HK-2 (cell line): Measurements from ENCODE around the gene NPSR1.
A peak's percentile ranks its signal among the peaks of the same experiment; 100 is the strongest.
"Not testable (repeated sequence)": the region's sequence is repeated elsewhere in the genome, so short reads cannot be mapped to it uniquely, and the experiment has no call there.

ENCODE experiments used
- DNase-seq: peaks from one replicate; pipeline ENCODE4 v3.0.0-alpha.2; 2018; ENCODE audit not compliant: unreplicated experiment

The NPSR1 gene

GRCh38 chr7:34758111-34758601 lies 100.1 kb downstream of the NPSR1 start:
- DNase-seq: no peak

- DNase-seq: no peak
These were observed 101.6 kb downstream of the NPSR1 start for GRCh38 chr7:34759477-34760125.

GRCh38 chr7:34760271-34760670 lies 102.3 kb downstream of the NPSR1 start:
- DNase-seq: no peak

GRCh38 chr7:34761206-34761605 lies 103.2 kb downstream of the NPSR1 start:
- no peak for DNase-seq

GRCh38 chr7:34761627-34762026 lies 103.6 kb downstream of the NPSR1 start:
- no peak for DNase-seq

- no peak for DNase-seq
These were observed 104.7 kb downstream of the NPSR1 start for GRCh38 chr7:34762764-34763163.

- no peak for DNase-seq
These were observed 114.4 kb downstream of the NPSR1 start for GRCh38 chr7:34772296-34772938.

GRCh38 chr7:34776748-34777358 lies 118.8 kb downstream of the NPSR1 start:
- DNase-seq: no peak

GRCh38 chr7:34780546-34780945 lies 122.5 kb downstream of the NPSR1 start:
- no peak for DNase-seq

- DNase-seq: no peak
These were observed 129.6 kb downstream of the NPSR1 start for GRCh38 chr7:34787586-34787985.

- no peak for DNase-seq
These were observed 148.8 kb downstream of the NPSR1 start for GRCh38 chr7:34806831-34807230.

- no peak for DNase-seq
These were observed 149.7 kb downstream of the NPSR1 start for GRCh38 chr7:34807548-34808340.

- not testable (repeated sequence) for DNase-seq
These were observed 156.3 kb downstream of the NPSR1 start for GRCh38 chr7:34814203-34814842.

GRCh38 chr7:34821932-34822558 lies 164.0 kb downstream of the NPSR1 start:
- no peak for DNase-seq

GRCh38 chr7:34823650-34824258 lies 165.7 kb downstream of the NPSR1 start:
- peak; percentile 51 for DNase-seq

GRCh38 chr7:34825221-34825620 lies 167.2 kb downstream of the NPSR1 start:
- DNase-seq: no peak

- DNase-seq: no peak
These were observed 172.4 kb downstream of the NPSR1 start for GRCh38 chr7:34830390-34830789.

GRCh38 chr7:34831436-34831835 lies 173.4 kb downstream of the NPSR1 start:
- DNase-seq: no peak

GRCh38 chr7:34832020-34832419 lies 174.0 kb downstream of the NPSR1 start:
- DNase-seq: no peak

- DNase-seq: no peak
These were observed 178.0 kb downstream of the NPSR1 start for GRCh38 chr7:34835901-34836600.
